H1 (cell line): ENCODE measurements around the gene CLMP.

Experiments used
- SP1 ChIP-seq: IDR thresholded peaks from 2 replicates; pipeline ENCODE4 v1.6.1; 2011; ENCODE audit warnings: low read depth, low read length
- ZNF274 ChIP-seq: IDR thresholded peaks from 2 replicates; pipeline ENCODE4 v1.7.0; 2012; ENCODE audit warnings: low read length, borderline replicate concordance; ENCODE audit errors: extremely low read depth
- TF ChIP-seq, protein P1 (sequence below), 3 experiments: IDR thresholded peaks; 1 replicate in 2 of 3; 2 replicates in 1 of 3; pipeline versions ENCODE4 v1.5.1 to v1.6.1; 2011; ENCODE audit warnings: low read length in 3 of 3, mild to moderate bottlenecking in 3 of 3, inconsistent platforms in 2 of 3, low read depth in 1 of 3, moderate library complexity in 1 of 3; ENCODE audit not compliant: insufficient read depth in 1 of 3; ENCODE audit errors: control extremely low read depth in 1 of 3
- TF ChIP-seq, protein P2 (sequence below): IDR thresholded peaks from 2 replicates; pipeline ENCODE4 v1.6.1; 2012; ENCODE audit warnings: inconsistent platforms

DNA sequence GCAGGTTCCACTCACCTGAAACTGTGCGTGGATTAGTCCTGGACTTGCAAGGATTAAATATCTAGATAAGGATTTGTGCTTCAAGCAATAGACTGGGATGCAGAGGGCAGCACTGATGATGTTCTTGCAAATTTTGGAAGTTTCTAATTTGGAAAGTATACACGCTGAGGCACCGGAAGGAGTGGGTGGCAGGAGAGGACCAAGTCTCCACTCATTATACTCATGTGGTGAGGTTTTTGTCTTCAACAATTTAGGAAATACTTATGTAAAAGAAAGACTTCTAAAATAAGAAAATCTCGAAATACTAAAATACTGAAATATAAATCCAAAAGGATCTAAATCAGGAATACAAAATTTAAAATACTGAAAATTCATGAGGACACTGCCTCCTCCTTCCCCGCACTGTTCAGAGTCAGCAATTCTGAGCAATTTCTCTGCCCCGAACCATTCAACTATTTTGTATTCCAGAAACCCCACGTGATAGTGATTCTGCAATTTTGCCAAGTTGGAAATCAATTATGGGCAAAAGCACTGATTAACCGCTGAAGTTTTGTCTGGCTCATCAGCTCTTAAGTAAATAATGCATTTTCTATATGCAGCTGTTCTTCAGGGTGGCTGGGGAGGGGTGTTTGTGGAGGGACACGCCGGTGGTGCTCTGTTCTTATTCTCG, 47.0 kb upstream of the CLMP start:
- TF ChIP-seq, protein P1, sequence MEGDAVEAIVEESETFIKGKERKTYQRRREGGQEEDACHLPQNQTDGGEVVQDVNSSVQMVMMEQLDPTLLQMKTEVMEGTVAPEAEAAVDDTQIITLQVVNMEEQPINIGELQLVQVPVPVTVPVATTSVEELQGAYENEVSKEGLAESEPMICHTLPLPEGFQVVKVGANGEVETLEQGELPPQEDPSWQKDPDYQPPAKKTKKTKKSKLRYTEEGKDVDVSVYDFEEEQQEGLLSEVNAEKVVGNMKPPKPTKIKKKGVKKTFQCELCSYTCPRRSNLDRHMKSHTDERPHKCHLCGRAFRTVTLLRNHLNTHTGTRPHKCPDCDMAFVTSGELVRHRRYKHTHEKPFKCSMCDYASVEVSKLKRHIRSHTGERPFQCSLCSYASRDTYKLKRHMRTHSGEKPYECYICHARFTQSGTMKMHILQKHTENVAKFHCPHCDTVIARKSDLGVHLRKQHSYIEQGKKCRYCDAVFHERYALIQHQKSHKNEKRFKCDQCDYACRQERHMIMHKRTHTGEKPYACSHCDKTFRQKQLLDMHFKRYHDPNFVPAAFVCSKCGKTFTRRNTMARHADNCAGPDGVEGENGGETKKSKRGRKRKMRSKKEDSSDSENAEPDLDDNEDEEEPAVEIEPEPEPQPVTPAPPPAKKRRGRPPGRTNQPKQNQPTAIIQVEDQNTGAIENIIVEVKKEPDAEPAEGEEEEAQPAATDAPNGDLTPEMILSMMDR (IDR thresholded peaks at IDR 0.05; ENCODE audit: control extremely low read depth in 1 of 3, insufficient read depth in 1 of 3, low read depth in 1 of 3, low read length in 3 of 3): no peak
- no peak for TF ChIP-seq ZNF274
- TF ChIP-seq, protein P2, sequence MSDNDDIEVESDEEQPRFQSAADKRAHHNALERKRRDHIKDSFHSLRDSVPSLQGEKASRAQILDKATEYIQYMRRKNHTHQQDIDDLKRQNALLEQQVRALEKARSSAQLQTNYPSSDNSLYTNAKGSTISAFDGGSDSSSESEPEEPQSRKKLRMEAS: no peak
- TF ChIP-seq SP1: no peak
